Measurements from ENCODE around the gene IPO9. TPM values are rescaled to one million over a fixed set of nuclear protein-coding genes. Genes with fewer than 3 reads are reported as not detected.
A peak's percentile ranks its signal among the peaks of the same experiment; 100 is the strongest.

IPO9 gene
- total RNA-seq (2014; rRNA removed; shearing (Covaris generic)), result 20.8 and 29.3 TPM in 2 replicates
- 28.8 and 38.0 TPM in 2 replicates for polyA plus RNA-seq (2015; cell fraction: cytosol; rRNA removed)
- 54.6 and 56.0 TPM in 2 replicates for polyA plus RNA-seq (2015; cell fraction: nucleus; rRNA removed)

DNA sequence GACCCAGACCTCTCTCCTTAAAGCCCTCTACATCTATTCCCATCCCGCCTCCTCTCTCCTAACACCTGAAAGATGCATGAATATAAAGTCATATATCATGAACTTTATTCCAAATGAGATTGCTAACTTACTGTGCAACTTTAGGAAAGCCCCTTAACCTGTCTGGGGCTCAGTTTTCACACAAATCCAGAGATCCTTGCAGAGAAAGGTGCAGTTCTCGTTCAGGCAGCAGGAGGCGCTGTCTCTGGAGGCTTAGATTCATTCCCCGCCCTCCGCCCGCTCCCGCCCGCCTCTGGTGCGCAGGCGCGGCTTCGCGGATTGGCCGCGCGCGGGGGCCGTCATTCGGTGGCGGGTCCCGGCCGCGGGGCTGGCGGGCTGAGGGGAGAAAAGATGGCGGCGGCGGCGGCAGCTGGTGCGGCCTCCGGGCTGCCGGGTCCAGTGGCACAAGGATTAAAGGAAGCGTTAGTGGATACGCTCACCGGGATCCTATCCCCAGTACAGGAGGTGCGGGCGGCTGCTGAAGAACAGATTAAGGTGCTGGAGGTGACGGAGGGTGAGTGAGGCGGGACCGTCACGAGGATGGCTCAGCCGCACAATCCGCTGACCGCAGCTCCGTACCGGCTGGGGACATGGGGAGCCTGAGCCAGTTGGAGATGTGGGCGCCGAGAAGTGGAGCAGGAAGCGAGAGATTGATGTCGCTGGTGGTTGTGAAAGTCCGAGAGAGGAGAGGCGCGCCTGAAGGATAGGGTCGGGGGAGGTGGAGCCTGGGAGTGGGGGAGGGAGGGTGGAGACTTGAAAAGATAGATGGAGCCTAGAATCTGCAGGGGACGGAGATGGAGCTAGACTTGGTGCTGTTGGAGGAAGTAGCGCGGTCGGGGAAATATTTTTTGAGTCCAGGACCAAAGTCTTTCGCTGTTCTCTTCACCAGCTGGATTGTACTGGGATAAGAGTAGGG lies at the start of gene IPO9:
Gene IPO9, plus strand, starts transcription at position 338 of the 955 bp plus-strand sequence. Its CDS starts 53 bp downstream, at position 391.
- in situ Hi-C loops (cut with HindIII; ENCODE audit: low pct_unique_long_range_greater_than_20kb, low sequenced_read_pairs), result no loop called here
- peak; percentile 93 for DNase-seq (ENCODE audit: low read depth, low spot score)

- no peak for DNase-seq (ENCODE audit: low read depth, low spot score)
- in situ Hi-C loops (cut with HindIII; ENCODE audit: low pct_unique_long_range_greater_than_20kb, low sequenced_read_pairs), result no loop called here
Observed at GRCh38 chr1:201779351-201779880, 49.5 kb upstream of the IPO9 start.

GRCh38 chr1:201780952-201781351 lies 48.0 kb upstream of the IPO9 start:
- in situ Hi-C loops (cut with HindIII; ENCODE audit: low pct_unique_long_range_greater_than_20kb, low sequenced_read_pairs), result no loop called here
- DNase-seq (ENCODE audit: low read depth, low spot score), result no peak

- DNase-seq (ENCODE audit: low read depth, low spot score), result no peak
Observed at GRCh38 chr1:201781437-201781836, 47.5 kb upstream of the IPO9 start.

GRCh38 chr1:201782353-201782752 lies 46.6 kb upstream of the IPO9 start:
- DNase-seq (ENCODE audit: low read depth, low spot score), result no peak

More at GRCh38 chr1:201781437-201781836, 47.5 kb upstream of the IPO9 start:
- in situ Hi-C loops (cut with HindIII; ENCODE audit: low pct_unique_long_range_greater_than_20kb, low sequenced_read_pairs), result no loop called here

DNA sequence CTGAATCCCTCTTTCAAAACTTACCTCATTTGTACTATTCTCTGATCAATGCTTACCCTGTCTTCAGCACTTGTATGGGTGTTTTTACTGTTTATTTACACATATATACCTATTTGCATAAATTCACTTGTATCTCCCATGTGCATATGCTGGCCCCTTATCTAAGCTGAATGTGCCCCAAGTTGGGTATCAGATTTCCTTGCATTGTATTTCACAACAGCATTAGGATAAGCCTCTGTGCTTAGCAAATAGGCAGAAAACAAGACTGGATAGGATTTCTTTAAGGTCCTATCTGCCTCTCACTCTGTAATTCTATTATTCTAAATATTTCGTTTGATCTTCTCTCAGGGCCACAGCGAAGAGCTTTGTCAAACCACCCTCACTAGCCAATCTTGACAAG lies 45.9 kb upstream of the IPO9 start:
- in situ Hi-C loops (cut with HindIII; ENCODE audit: low pct_unique_long_range_greater_than_20kb, low sequenced_read_pairs), result no loop called here
- DNase-seq (ENCODE audit: low read depth, low spot score), result no peak

More at GRCh38 chr1:201782353-201782752, 46.6 kb upstream of the IPO9 start:
- in situ Hi-C loops (cut with HindIII; ENCODE audit: low pct_unique_long_range_greater_than_20kb, low sequenced_read_pairs), result no loop called here

DNA sequence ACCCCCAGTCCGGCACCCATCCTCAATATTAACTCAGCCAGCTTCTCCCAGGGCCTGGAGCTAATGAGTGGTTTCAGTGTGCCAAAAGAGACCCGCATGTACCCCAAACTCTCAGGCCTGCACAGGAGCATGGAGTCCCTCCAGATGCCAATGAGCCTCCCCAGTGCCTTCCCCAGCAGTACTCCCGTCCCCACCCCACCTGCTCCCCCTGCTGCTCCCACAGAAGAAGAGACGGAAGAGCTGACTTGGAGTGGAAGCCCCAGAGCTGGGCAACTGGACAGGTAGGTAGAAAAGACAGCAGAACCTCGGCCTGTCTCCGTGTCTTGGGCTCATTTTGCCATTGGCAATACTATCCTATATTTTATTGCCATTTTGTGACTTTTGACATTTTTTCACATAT lies 45.4 kb upstream of the IPO9 start:
- in situ Hi-C loops (cut with HindIII; ENCODE audit: low pct_unique_long_range_greater_than_20kb, low sequenced_read_pairs), result no loop called here
- peak; percentile 22 for DNase-seq (ENCODE audit: low read depth, low spot score)

DNA sequence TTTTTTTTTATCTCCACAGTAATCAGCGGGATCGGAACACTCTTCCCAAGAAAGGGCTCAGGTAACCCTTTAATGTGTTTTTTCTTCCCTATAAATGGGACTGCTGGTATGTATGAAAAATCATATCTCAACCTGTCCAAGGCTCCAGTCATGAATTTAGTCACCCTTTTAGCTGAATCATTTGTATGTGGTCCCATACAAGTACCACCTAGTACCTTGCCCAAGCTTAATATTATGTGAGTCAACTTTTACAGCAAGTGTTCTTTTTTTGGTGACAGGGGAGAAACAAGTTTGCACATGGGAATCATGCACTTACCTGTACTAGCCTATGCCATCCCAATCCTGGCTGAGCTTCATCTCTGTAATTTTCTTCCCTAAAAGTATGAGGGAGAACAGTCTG lies 43.7 kb upstream of the IPO9 start:
- no peak for DNase-seq (ENCODE audit: low read depth, low spot score)
- in situ Hi-C loops (cut with HindIII; ENCODE audit: low pct_unique_long_range_greater_than_20kb, low sequenced_read_pairs), result no loop called here

- in situ Hi-C loops (cut with HindIII; ENCODE audit: low pct_unique_long_range_greater_than_20kb, low sequenced_read_pairs), result no loop called here
- no peak for DNase-seq (ENCODE audit: low read depth, low spot score)
Observed at GRCh38 chr1:201786824-201787223, 42.1 kb upstream of the IPO9 start.

GRCh38 chr1:201788296-201788695 lies 40.7 kb upstream of the IPO9 start:
- in situ Hi-C loops (cut with HindIII; ENCODE audit: low pct_unique_long_range_greater_than_20kb, low sequenced_read_pairs), result no loop called here
- DNase-seq (ENCODE audit: low read depth, low spot score), result no peak

- DNase-seq (ENCODE audit: low read depth, low spot score), result no peak
- in situ Hi-C loops (cut with HindIII; ENCODE audit: low pct_unique_long_range_greater_than_20kb, low sequenced_read_pairs), result no loop called here
Observed at GRCh38 chr1:201789245-201789644, 39.7 kb upstream of the IPO9 start.

DNA sequence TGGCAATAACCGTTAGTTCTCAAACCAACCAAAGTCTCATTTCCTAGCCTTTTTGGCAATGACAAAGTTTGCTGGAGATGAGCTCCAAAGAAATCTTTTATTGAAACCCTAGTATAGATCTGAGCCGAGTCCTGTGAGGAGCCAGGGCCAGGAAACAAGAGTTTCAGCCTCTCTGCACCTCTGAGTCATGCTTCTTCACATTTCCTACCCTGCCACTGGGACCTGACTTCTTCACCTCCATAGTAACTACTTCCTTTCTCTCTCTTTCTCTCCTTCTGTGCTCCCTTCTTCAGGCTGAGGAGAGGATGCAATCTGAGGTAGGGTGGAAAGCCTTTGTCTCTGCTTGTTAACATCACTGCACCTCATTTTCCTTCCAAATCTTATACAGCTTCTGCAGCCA lies 38.7 kb upstream of the IPO9 start:
- in situ Hi-C loops (cut with HindIII; ENCODE audit: low pct_unique_long_range_greater_than_20kb, low sequenced_read_pairs), result no loop called here
- DNase-seq (ENCODE audit: low read depth, low spot score), result no peak

- in situ Hi-C loops (cut with HindIII; ENCODE audit: low pct_unique_long_range_greater_than_20kb, low sequenced_read_pairs), result no loop called here
Observed at GRCh38 chr1:201791051-201791778, 37.7 kb upstream of the IPO9 start.

GRCh38 chr1:201791779-201792173 lies 37.2 kb upstream of the IPO9 start:
- in situ Hi-C loops (cut with HindIII; ENCODE audit: low pct_unique_long_range_greater_than_20kb, low sequenced_read_pairs), result no loop called here
- DNase-seq (ENCODE audit: low read depth, low spot score), result no peak

More at GRCh38 chr1:201791051-201791778, 37.7 kb upstream of the IPO9 start:
- no peak for DNase-seq (ENCODE audit: low read depth, low spot score)

- in situ Hi-C loops (cut with HindIII; ENCODE audit: low pct_unique_long_range_greater_than_20kb, low sequenced_read_pairs), result no loop called here
- DNase-seq (ENCODE audit: low read depth, low spot score), result peak; percentile 90
Observed at GRCh38 chr1:201792534-201793305, 36.2 kb upstream of the IPO9 start.

DNA sequence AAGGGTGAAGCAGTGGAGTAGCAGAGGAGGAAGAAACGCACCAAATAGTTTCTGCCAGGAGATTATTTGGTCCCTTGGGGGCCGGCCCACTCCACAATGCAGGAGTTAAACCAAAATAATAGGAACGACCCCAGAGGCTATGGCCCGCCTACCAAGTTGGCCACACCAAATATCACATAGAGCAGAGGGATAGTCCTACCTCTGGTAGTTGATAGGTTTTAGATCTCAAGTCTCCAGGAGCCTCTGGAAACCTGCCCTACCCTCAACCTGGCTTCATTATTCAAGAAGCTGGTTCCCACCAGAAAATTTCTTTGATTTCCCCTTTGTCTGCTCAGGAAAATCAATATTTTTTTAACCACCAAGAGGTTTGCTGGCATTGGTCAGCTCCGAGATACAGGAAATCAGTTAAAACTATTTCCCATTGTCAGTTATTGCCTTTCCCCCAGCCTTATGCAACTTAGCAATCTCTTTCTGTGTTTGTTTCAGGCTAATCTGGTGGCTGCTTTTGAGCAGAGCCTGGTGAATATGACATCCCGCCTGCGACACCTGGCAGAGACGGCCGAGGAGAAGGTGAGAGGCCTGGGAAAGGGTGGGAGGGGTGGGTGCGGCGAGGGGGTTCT lies 35.5 kb upstream of the IPO9 start:
- DNase-seq (ENCODE audit: low read depth, low spot score), result no peak
- in situ Hi-C loops (cut with HindIII; ENCODE audit: low pct_unique_long_range_greater_than_20kb, low sequenced_read_pairs), result no loop called here

DNA sequence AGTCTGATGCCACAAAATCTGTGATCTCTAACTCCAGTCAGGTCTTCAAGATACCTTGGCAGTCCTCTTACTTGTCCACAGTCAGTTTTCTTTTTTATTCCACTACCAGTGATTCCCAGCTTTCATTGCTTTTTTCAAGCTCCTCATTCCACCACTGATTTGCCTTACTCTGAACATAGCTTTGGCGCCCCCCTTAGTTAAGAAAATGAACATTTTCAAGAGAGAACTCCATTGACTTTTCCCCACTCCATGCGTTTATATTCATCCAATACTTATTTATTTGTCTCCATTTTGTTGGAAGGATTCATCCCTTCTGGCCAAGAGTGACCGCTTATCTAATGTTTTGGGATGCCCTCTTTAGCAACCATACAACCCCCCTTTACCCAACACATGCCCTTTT lies 33.9 kb upstream of the IPO9 start:
- in situ Hi-C loops (cut with HindIII; ENCODE audit: low pct_unique_long_range_greater_than_20kb, low sequenced_read_pairs), result no loop called here
- DNase-seq (ENCODE audit: low read depth, low spot score), result peak; percentile 59
